Measurements from ENCODE around the gene C9orf153.
"Not testable (repeated sequence)": the region's sequence is repeated elsewhere in the genome, so short reads cannot be mapped to it uniquely, and the experiment has no call there.

Gene C9orf153

DNA sequence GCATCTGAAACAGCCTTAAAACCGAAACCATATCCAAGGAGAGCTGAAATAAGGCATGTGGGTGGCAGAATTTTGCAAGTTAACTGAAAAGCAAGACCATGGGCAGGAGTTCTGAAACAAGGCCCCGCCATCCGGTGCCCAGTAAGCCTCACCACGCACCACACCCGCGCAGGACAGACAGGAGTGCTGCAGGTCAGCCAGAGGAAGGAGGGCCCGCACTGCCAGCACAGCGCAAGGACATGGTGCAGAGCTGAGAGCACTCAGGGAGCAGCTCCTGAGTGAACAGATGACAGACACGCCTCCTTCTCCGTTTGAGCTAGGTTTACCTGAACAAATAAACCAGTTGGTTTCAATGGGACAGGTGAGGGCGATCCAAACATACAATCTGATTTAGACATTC lies 39.4 kb upstream of the C9orf153 start:
- CTCF ChIA-PET: no interaction called here
- POLR2A ChIA-PET (ENCODE audit: low non-redundant PET): interaction anchor here (1.1 kb wide), 1 partner anchor 16 kb away, joined by 4 read pairs; the partner anchor contains the start of gene ISCA1
- no peak for DNase-seq (ENCODE audit: low spot score)
- no peak overlapping the region for H3K27ac ChIP-seq
- no peak for TF ChIP-seq CTCF (conservative IDR thresholded peaks at IDR 0.05; ENCODE audit: low read depth)

GRCh38 chr9:86290341-86290740 lies 30.9 kb upstream of the C9orf153 start:
- POLR2A ChIA-PET (ENCODE audit: low non-redundant PET); DNase-seq (ENCODE audit: low spot score); H3K27ac ChIP-seq; CTCF ChIA-PET: not testable (repeated sequence)

DNA sequence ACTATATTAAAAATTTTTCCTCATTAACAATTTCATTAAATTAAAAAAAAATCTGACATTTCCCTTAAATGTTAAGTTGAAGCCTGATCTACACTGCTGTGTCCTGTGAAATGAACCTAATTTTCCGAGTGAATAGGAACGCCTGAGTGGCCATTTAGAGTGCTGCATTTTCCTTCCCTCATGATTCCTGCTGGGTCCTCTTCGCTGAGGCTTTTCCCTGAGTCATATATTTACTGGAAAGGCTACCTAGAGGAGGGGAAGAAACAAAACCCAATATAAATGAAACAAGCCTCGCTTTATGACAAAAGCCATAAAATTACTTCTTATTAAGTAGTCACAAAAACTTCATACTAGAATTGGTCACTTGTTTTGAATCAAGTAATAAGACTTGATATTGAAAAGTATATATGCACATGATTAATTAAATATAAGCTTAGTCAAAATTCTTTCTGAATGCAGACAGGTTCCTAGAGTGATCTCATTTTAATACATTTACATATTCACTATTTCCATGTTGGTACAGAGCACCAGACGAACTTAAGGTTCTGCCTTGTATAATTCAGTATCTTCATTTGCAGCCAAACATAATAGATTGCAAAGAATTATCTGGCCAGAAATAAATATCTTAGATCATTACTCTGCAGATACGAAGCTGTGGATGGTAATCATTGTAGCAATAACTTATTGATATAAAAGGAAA lies 29.2 kb upstream of the C9orf153 start:
- ChIA-PET CTCF (no interaction called here), POLR2A (ENCODE audit: low non-redundant PET) (no interaction called here)
- H3K27ac ChIP-seq: no peak overlapping the region
- DNase-seq (ENCODE audit: low spot score): no peak
- no peak for TF ChIP-seq CTCF (conservative IDR thresholded peaks at IDR 0.05; ENCODE audit: low read depth)

DNA sequence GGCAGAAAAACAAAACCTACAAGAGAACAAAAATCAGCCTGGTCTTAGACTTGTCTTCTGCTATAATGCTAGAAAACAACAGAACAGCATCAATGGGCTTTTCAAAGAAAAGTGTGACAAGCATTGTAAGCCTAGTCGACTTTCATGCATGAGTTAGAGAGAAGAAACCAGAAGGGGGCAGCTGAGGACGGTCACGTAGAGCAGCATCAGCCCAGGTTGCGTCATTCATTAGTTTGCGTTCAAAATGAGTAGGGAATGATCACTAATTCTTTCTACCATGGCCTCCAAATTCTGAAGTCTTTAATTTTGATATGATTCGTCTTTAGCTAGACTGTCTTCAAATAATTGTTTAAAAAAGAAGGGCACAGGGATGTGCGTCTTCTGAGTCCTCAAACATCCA lies 27.6 kb upstream of the C9orf153 start:
- H3K27ac ChIP-seq: no peak overlapping the region
- ChIA-PET POLR2A (ENCODE audit: low non-redundant PET) (no interaction called here), CTCF (interaction anchor here (0.7 kb wide), 1 partner anchor 33 kb away, joined by 3 read pairs; no protein-coding TSS in a partner anchor)

DNA sequence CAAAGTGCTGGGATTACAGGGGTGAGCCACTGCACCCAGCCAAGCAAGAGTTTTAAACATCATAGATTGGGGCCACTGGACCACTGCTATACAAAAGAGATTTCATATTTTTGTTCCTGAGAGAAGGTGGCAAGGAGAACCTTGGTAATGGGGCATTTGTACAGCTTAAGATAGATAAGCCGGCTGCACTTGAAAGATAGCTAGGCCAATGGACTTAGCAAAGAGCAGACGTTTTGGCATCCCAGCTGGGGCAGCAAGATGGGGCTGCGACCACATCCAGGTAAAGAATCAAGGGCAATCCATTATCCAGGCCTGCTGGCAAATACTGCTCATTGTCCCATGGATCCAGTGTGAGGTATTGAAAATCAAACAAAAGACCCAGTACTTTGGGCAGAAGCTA lies 26.8 kb upstream of the C9orf153 start:
- CTCF ChIA-PET: no interaction called here

More for the DNA sequence above, 27.6 kb upstream of the C9orf153 start:
- no peak for DNase-seq (ENCODE audit: low spot score)
- TF ChIP-seq CTCF (conservative IDR thresholded peaks at IDR 0.05; ENCODE audit: low read depth): no peak

GRCh38 chr9:86285261-86285660 lies 25.8 kb upstream of the C9orf153 start:
- DNase-seq (ENCODE audit: low spot score): no peak
- POLR2A ChIA-PET (ENCODE audit: low non-redundant PET): no interaction called here
- TF ChIP-seq CTCF (conservative IDR thresholded peaks at IDR 0.05; ENCODE audit: low read depth): no peak
- CTCF ChIA-PET: no interaction called here
- no peak overlapping the region for H3K27ac ChIP-seq

More for the DNA sequence above, 26.8 kb upstream of the C9orf153 start:
- DNase-seq (ENCODE audit: low spot score): no peak
- POLR2A ChIA-PET (ENCODE audit: low non-redundant PET): no interaction called here
- H3K27ac ChIP-seq: peak overlapping the region; percentile 24; the same call in 1 of the 2 replicates
- TF ChIP-seq CTCF (conservative IDR thresholded peaks at IDR 0.05; ENCODE audit: low read depth): no peak

- no peak for TF ChIP-seq CTCF (conservative IDR thresholded peaks at IDR 0.05; ENCODE audit: low read depth)
- CTCF ChIA-PET: no interaction called here
- H3K27ac ChIP-seq: peak overlapping the region; percentile 94
- peak; percentile 78 for DNase-seq (ENCODE audit: low spot score)
- POLR2A ChIA-PET (ENCODE audit: low non-redundant PET): interaction anchor here (1.1 to 1.4 kb wide), 2 partner anchors 16 to 68 kb away, joined by 3 to 4 read pairs; no protein-coding TSS in a partner anchor
These were observed 23.6 kb upstream of the C9orf153 start for GRCh38 chr9:86282979-86283535.
